NCI-H2171 (cell line): ENCODE data around the gene INO80D.
"Not testable (repeated sequence)": the region's sequence is repeated elsewhere in the genome, so short reads cannot be mapped to it uniquely, and the experiment has no call there.

Source experiments
- DNase-seq: peaks from one replicate; lab custom pipeline; 2025; lab: John Stamatoyannopoulos, UW

Gene INO80D

DNA sequence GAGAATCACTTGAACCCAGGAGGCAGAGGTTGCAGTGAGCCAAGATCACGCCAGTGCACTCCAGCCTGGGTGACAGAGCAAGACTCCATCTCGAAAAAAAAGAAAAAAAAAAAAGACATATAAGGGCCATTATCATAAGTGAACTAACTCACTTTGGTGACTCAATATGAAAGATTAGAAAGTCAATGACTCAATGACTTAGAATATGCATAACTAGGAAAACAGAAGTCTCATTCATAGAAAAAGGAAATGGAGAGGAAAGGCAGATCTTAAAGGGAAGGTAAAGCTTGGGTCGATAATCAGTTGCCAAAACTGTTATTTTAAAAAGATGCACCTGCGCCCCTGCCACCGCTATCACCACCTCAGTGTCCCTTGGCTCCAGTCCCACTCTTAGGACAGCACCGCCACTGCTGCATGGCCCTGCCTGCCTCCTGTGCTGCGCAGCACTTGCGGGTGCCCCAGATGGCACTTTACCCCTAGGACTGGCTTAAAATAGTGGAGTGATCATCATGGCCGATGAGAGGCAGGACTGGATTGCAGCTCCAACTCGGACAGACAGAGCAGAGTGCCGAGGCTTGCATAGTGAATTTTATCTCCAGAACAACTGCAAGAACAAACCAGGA lies 54.7 kb downstream of the INO80D start:
- DNase-seq: no peak

DNA sequence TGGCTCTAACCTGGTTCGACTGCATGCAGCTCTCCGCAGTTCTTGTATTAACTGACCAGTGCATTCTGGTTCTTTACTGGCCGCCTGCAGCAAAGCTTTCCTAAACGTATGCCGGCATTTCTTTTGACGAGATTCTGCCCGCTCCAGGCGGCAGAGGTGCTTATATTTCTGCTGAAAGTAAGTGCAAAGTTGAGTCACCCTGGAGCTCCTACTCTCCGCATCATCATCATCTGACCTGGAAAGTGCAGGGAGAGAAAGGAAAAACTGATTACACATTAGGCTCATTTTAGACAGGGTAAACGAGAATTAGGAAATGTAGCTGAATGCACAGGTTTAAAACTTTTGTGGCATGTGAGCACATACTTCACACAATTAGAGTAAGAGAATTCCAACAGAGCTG lies 57.9 kb downstream of the INO80D start:
- no peak for DNase-seq

GRCh38 chr2:206023183-206023582 lies 62.8 kb downstream of the INO80D start:
- no peak for DNase-seq

GRCh38 chr2:206020171-206020570 lies 65.8 kb downstream of the INO80D start:
- DNase-seq: no peak

GRCh38 chr2:206015746-206016145 lies 70.2 kb downstream of the INO80D start:
- not testable (repeated sequence) for DNase-seq

DNA sequence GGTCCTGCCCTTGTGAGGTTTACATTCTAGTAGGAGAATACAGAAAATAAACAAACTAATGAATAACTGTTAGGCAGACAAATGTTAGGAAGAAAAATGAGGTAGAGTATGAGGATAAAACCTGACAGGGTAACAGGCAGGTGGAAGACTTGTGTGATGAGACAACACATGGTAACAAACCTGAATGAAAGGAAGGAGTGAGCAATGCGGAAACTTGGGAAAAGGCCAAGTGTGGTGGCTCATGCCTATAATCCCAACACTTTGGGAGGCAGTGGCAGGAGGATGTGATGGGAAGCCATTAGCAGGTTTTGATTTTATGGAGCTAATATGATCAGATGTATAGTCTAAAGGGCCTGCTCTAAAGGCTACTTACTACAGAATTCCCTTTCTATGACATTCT lies 74.2 kb downstream of the INO80D start:
- DNase-seq: no peak

GRCh38 chr2:206011018-206011614 lies 74.9 kb downstream of the INO80D start:
- DNase-seq: peak; percentile 95

DNA sequence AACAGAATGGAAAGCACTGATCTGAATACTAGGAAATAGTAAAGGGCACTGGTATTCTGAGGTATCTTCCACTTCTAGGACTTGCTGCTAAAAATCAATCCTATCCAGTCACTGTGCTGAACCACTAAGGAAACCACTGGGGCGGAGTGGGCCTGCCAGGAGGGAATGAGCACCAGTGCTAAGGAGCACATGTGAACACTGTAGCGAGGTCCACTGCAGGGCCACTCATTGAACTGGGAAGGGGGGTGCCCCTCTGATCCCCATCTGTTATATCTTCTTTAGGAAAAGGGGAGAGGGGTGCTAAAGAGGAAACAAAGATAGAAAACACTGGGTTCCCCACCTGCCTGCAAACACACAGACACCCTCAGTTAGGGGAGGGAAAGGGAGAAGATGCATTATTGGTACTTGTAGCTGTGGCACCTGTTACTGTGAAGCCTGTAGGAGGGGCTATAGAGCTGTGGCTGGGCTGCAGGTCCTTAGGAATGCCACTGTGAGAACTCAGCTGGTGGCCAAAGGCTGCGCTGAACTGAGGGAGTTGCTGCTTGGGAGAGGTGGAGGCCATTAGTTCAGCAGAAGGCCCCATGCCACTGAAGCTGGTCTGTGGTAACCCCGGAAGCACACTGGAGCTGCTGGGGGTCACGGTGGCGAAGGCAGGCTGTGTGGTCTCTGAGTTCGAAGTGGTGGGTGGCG lies 81.8 kb downstream of the INO80D start:
- no peak for DNase-seq

DNA sequence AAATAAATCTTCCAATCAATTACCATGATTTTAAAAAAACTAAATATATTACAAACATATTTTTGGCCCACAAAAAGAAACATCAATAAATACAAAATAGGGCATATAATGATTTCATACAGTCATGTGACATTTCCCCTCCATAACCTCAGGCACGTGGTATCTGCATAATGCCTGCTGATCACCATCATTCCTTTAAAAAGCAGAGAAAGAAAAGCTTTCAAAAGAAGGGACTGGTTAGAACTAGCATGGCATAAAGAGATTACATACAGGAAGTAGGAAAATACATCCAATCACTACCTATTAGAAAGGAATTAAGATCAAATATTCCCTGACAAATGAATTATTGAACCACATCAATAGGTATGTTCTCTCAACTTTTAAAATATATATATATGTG lies 83.5 kb downstream of the INO80D start:
- DNase-seq: no peak

DNA sequence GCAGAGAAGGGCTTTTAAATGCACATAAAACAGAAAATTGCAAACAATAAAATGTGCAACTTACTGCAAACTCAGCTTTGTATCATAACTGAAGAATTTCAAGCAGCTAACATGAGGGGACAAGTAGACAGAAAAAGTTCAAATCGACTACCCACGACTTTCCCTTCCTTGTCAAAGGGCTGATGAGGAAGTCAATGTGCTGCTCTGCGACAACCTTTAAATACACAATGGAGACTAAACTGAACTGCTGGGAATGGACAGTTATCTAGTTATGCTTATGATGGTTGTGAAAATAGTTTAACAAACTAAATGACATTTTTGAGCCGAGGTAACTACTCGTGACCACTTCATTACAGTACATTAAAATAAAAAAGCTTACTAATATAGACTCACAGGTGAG lies 84.1 kb downstream of the INO80D start:
- DNase-seq: no peak

DNA sequence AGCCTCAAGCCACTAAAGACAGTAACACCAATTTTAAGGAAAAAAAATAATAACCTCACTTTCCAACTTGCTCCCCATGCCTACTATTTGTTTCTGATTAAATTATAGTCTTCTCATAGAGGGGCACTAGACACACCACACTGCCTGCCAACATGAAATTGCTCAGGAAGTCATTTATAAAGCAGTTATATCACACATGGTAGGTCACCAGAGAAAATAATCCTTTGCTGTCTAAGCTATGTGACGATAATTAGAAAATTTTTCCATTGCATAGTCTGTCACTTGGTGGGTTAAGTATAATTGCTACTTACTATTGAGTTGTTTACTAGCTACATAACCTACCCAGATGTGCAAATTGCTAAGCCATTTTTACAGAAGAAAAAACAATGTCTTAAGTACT lies 85.2 kb downstream of the INO80D start:
- DNase-seq: no peak

- DNase-seq: no peak
Observed at GRCh38 chr2:205998583-205998982, 87.4 kb downstream of the INO80D start.

- no peak for DNase-seq
Observed at GRCh38 chr2:205996161-205996560, 89.8 kb downstream of the INO80D start.

DNA sequence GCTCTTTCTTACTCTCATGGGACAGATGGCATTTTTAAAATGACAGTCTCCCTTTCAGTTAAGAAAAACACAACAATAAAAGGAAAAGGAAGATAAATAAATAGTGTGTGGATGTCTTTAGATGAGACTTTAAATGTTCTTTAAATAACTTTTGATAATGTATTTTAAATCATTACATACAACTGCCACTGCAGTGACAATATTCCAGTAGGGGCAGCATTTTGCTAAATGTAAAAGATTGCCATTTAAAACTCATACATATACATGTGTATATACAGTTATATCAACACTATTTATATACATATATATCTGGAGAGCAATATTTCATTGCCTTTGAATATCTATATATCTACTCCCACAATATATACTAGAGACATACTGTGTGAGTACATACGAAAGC lies 90.7 kb downstream of the INO80D start:
- DNase-seq: no peak

DNA sequence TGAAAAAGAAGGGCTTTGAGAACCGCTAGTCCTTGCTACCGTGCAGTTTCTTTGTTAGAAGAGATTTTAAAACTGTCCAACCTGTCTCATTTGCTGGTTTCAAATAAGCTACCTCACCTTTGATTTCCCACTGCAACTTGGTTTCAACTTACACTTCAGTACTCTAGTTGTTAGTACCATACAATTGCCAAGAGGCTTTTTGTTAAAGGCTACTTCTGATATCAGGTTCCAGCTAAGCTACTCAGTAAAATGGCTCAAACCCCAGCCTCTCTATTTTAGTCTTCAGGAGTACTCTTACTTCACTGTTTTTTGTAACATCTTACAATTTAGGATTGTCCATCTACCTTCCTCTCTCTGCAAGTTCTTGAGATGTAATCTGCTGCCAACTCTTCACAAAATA lies 91.6 kb downstream of the INO80D start:
- DNase-seq: no peak

DNA sequence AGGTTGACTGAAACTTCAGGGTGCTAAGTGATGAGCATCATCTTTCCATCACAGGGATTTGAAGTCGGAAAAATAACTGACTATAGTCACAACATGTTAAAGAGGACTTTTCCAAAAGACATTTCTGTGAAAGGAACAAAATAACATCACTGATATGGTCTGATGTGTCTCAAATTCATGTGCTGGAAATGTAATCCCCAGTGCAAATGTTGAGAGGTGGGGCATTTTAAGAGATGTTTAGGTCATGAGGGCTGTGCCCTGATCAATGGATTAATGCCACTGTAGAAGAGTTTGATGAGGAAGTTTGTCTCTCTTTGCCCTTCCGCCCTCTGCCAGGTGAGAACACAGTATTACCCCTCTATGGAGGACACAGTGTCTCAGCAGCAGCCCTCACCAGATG lies 95.9 kb downstream of the INO80D start:
- DNase-seq: no peak

DNA sequence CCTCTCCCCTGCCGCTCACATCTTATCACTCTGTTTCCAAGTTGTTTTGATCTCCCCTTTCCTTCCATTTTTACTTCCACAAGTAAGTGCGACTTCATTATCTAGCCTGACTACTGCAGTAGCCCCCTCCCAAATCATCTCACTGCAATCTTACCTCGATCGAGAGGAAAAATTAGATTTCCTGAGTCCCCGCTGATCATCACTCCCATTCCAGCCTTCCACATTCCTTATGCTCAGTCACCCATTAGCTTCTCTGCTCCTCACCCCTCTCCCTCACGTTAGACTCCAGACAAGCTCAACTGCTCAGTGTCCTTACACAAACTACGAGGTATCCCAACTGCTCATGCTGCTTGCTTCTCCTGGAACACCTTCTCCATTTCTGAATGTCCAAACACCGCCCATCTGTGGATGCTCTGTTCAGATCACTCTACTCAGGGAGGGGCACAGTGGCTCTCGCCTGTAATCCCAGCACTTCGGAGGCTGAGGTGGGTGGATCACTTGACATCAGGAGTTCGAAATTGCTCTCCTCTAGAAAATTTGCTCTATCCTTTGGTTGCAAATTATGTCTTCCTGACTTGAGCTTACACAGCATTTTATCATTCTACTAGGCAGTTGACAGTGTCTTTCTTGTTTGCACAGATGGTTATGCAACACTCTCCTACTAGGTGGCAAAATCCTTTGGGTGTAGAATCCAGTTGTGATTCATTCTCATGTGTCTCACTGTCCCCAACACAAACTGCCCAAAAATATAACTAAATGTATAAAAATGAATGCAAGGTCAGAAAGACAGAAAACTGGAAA lies 96.5 kb downstream of the INO80D start:
- DNase-seq: no peak

- not testable (repeated sequence) for DNase-seq
Observed at GRCh38 chr2:205988681-205989080, 97.3 kb downstream of the INO80D start.

- no peak for DNase-seq
Observed at GRCh38 chr2:205988274-205988673, 97.7 kb downstream of the INO80D start.

GRCh38 chr2:205986334-205986733 lies 99.6 kb downstream of the INO80D start:
- DNase-seq: not testable (repeated sequence)

DNA sequence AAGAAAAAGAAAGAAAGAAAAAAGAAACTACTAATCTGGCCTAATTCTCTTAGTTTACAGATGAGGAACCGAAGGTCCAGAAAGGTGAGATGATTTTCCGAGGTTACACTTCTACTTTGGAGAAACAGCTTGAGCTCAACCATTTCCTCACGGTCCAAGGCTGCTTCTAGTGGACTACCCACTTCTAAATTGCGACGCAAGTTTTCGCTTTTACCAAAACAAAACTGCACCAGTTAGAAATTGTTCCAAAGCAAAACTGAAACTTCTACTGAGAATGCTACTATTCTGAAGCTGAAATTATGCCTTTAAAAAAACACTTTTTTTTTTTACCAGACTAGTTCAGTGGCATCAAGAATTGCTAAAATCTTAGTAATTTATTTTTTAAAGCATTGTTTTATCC lies 101.6 kb downstream of the INO80D start:
- no peak for DNase-seq

GRCh38 chr2:205982776-205983327 lies 103.1 kb downstream of the INO80D start:
- no peak for DNase-seq
